GM21825 (cell line): ENCODE data around the gene LOXL4.

Experiments
- ATAC-seq: cut with Tn5 transposase; IDR thresholded peaks from one replicate; pipeline ENCODE4 v1.9.1; 2021; ENCODE audit warnings: mild to moderate bottlenecking, moderate library complexity; ENCODE audit not compliant: unreplicated experiment

Gene LOXL4

DNA sequence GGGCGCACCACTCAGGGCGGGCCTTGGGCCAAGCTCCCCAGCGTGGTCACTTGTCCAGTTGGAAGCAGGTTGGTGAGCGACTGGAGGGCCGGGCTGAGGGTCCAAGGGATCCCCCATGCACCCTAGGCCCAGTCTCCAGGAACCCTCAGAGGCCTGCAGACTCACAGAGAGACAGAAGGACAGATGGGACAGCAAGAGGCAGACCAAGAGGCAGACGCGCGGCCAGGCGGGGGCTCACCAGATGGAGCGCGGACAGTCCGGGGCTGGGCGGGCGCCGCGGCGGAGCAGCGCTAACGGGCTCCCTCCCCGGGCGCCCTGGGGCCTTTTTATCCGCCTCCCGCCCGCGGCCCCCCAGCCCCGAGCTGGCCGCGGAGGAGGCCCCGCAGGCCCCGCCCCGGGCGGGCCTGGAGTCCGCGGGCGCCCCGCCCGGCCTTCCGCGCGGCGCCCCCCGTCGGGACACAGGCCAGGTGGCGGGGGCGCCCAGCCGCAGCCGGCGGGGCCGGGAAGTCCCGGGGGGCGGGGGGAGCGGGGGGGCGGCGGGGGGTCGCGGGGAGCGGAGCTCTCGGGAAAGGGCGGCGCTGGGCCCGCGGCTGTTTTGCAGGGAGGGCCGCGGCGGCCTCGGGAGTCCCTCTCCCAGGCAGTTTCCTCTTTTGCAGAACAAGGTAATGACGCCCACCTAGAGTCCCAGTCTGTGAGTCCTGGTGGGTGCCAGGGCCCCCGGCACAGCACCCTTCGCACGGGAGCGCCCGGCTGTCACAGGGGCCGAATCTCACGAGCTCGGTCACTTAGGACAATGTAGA is at the start of gene LOXL4:
LOXL4 (minus strand) TSS at position 301 of the 800 bp plus-strand sequence. CDS start 5,175 bp downstream, outside the sequence.
- no peak for ATAC-seq

- no peak for ATAC-seq
These were observed 48.7 kb upstream of the LOXL4 start for GRCh38 chr10:98316661-98317060.

DNA sequence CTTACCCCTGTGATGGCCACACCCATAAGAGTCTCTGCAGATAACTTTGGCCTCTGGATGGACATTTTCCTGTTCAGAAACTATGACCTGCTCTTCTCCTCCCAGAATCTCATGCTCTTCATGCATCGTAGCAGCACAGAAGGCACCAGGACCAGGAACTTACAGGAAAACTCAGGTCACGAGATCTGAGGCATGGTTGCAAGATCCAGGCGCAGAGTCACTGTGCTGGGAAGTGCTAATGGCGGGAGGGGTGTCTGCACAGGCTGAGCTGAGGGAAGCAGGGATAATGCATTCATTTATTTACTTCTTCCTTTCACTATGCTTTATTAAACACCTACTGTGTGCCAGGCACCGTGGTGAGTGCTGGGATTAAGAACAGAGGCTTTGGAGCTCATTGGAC is 48.2 kb upstream of the LOXL4 start:
- no peak for ATAC-seq

- no peak for ATAC-seq
These were observed 46.7 kb upstream of the LOXL4 start for GRCh38 chr10:98314532-98315284.

DNA sequence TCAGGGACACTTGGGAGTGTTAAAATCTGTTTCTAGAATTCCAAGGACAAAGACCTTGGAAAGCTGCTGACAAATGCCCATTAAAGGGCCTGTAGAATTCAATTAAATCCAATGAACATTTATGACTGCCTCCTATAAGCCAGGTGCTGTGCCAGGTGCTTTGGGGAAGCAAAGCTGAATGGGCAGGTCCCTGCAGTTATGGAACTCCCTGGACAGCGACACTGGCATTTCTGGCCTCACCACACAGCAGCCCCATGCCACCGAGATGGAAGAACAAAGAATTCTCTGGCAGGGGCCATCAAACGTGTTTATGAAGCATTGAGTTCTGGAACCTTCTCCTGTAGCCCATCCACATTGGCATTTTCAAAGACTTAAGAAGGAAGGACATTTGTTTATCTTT is 45.6 kb upstream of the LOXL4 start:
- no peak for ATAC-seq

GRCh38 chr10:98312822-98313221 is 44.8 kb upstream of the LOXL4 start:
- no peak for ATAC-seq

DNA sequence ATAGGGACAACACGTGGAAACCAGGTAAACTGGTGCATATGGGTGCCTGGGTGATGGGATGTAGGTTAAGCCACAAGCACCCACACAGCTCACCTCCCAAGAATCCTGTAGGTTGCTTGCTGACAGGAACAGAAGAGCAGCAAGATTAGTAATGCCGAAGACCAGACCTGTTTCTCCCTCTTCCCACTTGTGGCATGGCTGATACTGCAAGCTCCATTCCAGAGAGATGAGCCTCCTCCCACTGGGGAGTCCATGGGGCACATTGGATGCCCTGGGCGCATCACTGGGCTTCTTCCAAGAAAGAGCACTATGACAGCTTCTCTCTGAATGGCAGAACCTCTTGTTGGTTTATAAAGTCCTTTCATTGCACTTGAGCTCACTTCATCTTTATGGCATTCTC is 44.4 kb upstream of the LOXL4 start:
- ATAC-seq, result no peak

GRCh38 chr10:98310701-98311100 is 42.7 kb upstream of the LOXL4 start:
- no peak for ATAC-seq

DNA sequence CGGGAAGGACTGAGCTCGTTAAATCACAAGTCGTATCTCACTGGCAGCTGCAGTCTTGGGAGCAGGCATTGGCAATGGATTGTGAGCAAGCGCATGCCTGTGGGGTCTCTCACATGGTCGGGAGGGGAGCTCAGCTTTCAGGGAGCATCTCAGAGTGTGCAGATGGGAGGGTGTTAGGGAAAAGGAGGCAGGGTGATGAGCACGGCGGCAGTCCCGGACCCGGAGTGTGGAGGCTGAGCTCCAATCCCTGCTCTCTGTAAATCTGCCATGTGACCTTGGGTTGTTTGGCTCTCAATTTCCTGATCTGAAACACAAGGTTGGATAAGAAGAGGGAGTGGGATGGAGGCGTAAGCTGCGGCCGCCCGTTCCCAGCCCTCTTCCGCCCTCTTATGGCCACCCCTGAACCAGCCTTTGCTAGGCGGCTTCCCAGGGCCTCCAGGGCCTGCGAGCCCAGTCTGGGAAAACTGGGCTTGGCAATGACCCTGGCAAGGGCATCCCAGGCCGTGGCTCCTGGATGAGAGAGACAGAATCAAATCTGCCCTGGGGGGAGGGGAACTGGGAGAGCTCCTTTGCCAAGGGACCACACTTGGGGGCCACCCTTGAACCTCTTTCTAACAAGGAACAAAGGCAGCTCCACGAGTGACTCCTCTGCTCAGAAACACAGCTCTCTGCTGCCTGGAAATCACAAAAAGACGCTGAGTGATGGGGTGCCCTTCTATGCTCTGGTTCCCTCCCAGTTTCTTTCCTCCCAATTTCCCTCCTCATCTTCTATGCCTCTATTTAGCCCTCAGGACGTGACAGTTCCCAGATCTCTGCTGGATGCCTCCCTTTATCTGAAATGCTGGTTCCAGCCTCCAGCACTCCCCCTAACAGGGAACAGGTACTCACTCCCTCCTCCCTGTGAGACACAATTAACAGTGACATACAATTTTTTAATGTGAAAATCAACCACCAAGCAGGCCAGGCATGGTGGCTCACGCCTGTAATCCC is 41.7 kb upstream of the LOXL4 start:
- ATAC-seq, result no peak

GRCh38 chr10:98308669-98309365 is 40.8 kb upstream of the LOXL4 start:
- no peak for ATAC-seq

GRCh38 chr10:98307916-98308541 is 40.0 kb upstream of the LOXL4 start:
- ATAC-seq, result no peak

DNA sequence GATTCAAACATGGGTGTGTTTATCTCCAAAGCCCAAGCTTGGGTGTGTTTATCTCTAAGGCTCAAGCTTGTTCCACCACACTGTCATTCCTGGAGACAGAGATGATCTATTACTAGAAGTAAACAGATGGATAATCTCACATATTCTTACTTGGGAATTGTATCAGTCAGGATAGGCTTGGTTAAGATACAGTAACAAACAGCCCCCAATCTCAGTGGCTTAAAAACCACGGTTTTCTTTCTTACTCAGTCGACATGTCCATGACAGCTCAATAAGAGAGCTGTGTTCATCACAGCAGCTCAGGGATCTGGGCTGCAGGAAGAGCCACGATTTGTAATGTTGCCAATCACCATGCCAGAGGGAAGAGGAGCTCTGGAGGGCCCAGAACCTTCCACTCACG is 38.5 kb upstream of the LOXL4 start:
- no peak for ATAC-seq

- no peak for ATAC-seq
These were observed 35.6 kb upstream of the LOXL4 start for GRCh38 chr10:98303569-98303968.

GRCh38 chr10:98302741-98303365 is 34.9 kb upstream of the LOXL4 start:
- no peak for ATAC-seq

GRCh38 chr10:98301664-98302319 is 33.8 kb upstream of the LOXL4 start:
- no peak for ATAC-seq

GRCh38 chr10:98300526-98301229 is 32.7 kb upstream of the LOXL4 start:
- no peak for ATAC-seq

DNA sequence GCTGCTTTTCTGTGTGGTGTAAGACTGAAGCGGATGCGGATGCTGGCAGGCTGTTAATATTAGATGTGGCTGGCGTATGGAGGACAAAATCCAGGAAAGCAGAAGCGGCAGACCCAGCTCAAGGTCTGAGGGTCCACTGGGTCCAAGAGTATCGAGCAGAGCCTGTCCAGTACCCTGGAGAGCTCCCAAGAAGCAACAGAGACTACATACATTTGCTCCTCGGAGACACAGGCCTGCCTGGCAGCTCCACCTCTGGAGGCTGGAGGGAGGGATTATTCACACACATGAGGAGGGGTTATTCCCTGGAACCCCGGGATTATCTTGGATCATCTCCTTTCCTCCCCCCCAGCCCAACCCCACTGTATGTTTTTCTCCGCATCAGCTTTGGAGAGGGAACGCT is 31.3 kb upstream of the LOXL4 start:
- no peak for ATAC-seq

DNA sequence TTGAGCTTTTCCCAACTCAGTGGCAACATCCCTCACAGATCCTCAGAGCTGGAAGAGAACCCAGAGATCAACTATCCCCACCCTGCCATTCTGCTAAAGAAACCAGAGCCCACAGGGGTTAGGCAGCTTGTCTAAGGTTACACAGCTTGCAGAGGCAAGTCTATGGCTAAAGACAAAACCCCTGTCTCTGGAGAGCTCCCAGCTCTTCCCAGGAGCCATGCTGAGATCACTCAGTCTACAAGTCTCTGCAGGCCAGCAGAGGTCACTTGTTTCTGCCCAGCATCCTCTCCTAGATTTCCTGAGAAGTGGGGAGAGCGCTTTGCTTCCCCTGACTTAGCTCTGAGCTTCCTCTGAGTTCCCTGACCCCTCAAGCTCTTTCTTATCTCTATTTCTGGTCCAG is 28.5 kb upstream of the LOXL4 start:
- ATAC-seq, result no peak
